Measurements from ENCODE around the gene FREM1.

FREM1 gene

DNA sequence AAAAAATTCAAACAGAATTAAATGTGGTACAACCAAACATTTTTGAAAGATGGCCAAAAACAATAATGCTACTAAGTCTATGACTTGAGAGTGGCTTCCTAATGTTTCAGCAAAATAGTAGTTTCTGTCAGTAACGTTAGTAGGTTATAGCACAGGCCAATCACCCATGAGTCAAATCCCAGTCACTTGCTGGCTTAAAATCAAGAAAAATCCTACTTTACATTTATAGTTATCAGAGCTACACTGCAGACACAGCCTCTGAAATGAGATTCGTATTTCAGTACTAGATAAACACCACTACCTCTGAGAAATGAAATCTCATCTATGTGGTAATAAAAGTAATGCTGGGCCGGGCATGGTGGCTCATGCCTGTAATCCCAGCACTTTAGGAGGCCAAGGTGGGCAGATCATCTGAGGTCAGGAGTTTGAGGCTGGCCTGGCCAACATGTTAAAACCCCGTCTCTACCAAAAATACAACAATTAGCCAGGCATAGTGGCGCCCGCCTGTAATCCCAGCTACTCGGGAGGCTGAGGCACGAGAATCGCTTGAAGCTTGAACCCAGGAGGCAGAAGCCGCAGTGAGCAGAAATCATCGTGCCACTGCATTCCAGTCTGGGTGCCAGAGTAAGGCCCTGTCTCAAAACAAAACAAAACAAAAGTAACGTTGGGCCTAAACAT, 223.0 kb downstream of the FREM1 start:
- DNase-seq, result peak; percentile 77

DNA sequence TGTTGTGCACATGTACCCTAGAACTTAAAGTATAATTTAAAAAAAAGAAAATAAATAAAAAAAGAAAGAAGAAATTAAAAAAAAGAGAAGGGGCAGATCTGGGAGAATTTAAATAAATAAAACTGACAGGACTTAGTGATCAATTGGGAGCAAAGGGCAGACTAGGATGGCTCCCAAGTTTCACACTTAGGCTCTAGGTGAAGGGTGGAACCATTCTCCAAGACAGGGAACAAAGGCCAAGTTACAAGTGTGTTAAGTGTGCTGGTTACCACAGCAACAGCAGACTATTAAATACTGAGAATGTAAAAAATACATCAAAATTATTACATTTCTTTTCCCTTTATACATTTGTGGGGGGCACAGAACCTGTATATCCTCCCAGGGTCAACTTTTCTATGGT, 224.1 kb downstream of the FREM1 start:
- no peak for DNase-seq

Measured in EL (cell line).